ENCODE data around the gene AFAP1.
"Not testable (repeated sequence)": the region's sequence is repeated elsewhere in the genome, so short reads cannot be mapped to it uniquely, and the experiment has no call there.

AFAP1 gene

DNA sequence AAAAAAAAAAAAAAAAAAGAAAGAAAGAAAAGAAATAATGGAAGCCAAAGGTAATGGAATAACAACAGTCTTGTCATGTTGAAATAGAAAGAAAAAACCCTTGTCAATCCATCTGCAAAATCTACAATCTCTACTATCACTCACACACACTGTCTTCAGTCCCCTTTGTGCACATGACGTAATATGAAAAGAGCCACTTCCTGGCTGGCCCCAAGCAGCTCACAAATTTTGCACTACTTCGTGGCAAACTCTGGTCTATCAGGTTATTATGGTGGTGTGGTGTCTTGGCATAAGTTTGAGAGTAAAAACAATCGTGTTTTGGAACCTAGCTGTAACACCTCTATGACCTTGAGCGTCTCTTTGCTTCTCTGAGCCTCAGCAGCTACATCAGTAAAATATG, 8.3 kb upstream of the AFAP1 start:
- H3K9me3 ChIP-seq (ENCODE audit: control insufficient read depth, low read length), result no peaks in the 10 kb centered on the region
- no peak for DNase-seq
- H3K27ac ChIP-seq (ENCODE audit: insufficient read depth, low read length, poor library complexity, severe bottlenecking), result no peak overlapping the region
- no peaks in the 10 kb centered on the region for H3K27me3 ChIP-seq (replicated peaks; ENCODE audit: control insufficient read depth, insufficient read depth, low read length, poor library complexity, severe bottlenecking)
- no peak overlapping the region for H3K4me3 ChIP-seq (ENCODE audit: insufficient read depth, low read depth, low read length, poor library complexity, severe bottlenecking)
- no peaks in the 10 kb centered on the region for H3K4me1 ChIP-seq (ENCODE audit: control insufficient read depth, insufficient read depth, low read length, poor library complexity, severe bottlenecking)
- no peaks in the 10 kb centered on the region for H3K36me3 ChIP-seq (ENCODE audit: control insufficient read depth, insufficient read depth, low read length)

DNA sequence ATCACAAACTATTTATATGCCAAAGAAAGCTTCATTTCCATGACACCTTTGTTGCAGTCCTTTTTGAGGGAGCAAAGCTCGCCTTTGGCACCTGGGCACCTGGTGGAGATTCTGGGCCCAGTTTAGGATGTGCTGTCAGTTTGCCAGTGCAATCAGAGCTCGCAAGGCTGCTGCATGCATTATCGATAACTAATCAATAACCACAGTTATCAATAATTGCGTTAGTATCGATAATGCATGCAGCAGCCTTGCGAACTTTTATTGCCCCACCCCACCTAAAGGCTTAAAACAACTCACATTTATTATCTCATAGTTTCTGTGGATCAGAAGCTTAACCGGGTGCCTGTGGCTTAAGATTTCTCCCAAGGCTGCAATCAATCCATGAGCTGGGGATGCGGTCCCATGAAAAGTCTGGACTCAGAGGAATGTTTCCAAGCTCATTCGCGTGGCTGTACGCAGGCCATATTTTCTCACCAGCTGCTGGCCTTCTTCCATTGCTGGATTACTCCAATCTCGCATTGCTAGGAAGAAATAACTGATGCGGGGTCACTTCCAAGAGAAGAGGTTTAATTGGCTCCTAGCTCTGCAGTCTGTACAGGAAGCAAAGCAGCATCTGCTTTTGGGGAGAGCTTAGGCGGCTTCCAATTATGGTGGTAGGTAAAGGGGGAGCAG, 6.2 kb upstream of the AFAP1 start:
- H3K27me3 ChIP-seq (replicated peaks; ENCODE audit: control insufficient read depth, insufficient read depth, low read length, poor library complexity, severe bottlenecking), result no peaks in the 10 kb centered on the region
- DNase-seq, result no peak
- no peak overlapping the region for H3K4me3 ChIP-seq (ENCODE audit: insufficient read depth, low read depth, low read length, poor library complexity, severe bottlenecking)
- no peaks in the 10 kb centered on the region for H3K9me3 ChIP-seq (ENCODE audit: control insufficient read depth, low read length)
- H3K27ac ChIP-seq (ENCODE audit: insufficient read depth, low read length, poor library complexity, severe bottlenecking), result no peak overlapping the region
- no peaks in the 10 kb centered on the region for H3K36me3 ChIP-seq (ENCODE audit: control insufficient read depth, insufficient read depth, low read length)
- no peaks in the 10 kb centered on the region for H3K4me1 ChIP-seq (ENCODE audit: control insufficient read depth, insufficient read depth, low read length, poor library complexity, severe bottlenecking)

DNA sequence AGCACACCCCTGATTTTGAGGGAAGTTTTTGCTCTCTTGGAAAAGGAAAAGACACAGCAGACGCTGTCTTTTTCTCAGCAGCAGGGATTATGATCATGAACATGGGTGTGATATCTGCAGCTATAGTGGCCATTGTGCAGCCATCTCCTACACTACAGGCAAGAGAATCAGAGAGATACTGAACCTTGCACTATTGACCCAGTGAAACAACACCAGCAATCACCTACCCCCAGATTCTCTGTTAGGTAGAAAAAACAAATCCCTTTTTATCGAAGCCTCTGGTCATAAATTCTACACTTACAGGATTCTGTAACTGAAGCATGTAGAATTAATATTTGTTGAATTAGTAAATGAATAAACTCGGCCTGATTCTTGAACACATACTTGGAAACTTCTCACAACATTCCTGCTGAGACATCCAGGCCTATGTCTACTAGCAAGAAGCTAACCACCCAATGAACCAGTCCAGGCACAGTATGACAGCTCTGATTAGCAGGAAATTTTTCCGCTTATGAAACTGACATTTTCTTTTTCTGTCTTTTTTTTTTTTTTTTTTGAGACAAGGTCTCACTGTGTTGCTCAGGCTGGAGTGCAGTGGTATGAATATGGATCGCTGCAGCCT, 5.0 kb upstream of the AFAP1 start:
- H3K4me3 ChIP-seq (ENCODE audit: insufficient read depth, low read depth, low read length, poor library complexity, severe bottlenecking), result no peak overlapping the region
- H3K9me3 ChIP-seq (ENCODE audit: control insufficient read depth, low read length), result no peaks in the 10 kb centered on the region
- no peaks in the 10 kb centered on the region for H3K27me3 ChIP-seq (replicated peaks; ENCODE audit: control insufficient read depth, insufficient read depth, low read length, poor library complexity, severe bottlenecking)
- no peak overlapping the region for H3K27ac ChIP-seq (ENCODE audit: insufficient read depth, low read length, poor library complexity, severe bottlenecking)
- peaks cover 3% of the 10 kb centered on the region for H3K4me1 ChIP-seq (ENCODE audit: control insufficient read depth, insufficient read depth, low read length, poor library complexity, severe bottlenecking)
- no peaks in the 10 kb centered on the region for H3K36me3 ChIP-seq (ENCODE audit: control insufficient read depth, insufficient read depth, low read length)
- DNase-seq, result no peak

DNA sequence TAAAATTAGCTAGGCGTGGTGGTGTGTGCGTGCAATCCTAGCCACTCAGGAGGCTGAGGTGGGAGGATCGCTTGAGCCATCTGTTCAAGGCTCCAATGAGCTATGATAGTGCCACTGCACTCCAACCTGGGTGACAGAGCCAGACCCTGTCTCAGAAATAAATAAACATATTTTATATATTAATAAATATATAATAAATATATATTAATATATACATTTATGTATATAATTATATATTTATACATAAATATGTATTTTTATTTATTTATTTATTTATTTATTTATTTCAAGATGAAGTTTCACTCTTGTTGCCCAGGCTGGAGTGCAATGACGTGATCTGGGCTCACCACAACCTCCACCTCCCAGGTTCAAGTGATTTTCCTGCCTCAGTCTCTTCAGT, 4.0 kb upstream of the AFAP1 start:
- DNase-seq; H3K27ac ChIP-seq (ENCODE audit: insufficient read depth, low read length, poor library complexity, severe bottlenecking); H3K4me3 ChIP-seq (ENCODE audit: insufficient read depth, low read depth, low read length, poor library complexity, severe bottlenecking); H3K27me3 ChIP-seq (replicated peaks; ENCODE audit: control insufficient read depth, insufficient read depth, low read length, poor library complexity, severe bottlenecking); H3K36me3 ChIP-seq (ENCODE audit: control insufficient read depth, insufficient read depth, low read length); H3K4me1 ChIP-seq (ENCODE audit: control insufficient read depth, insufficient read depth, low read length, poor library complexity, severe bottlenecking); H3K9me3 ChIP-seq (ENCODE audit: control insufficient read depth, low read length): not testable (repeated sequence)

GRCh38 chr4:7943211-7943610, 3.5 kb upstream of the AFAP1 start:
- DNase-seq, result no peak
- Histone ChIP-seq H3K27ac (ENCODE audit: insufficient read depth, low read length, poor library complexity, severe bottlenecking) (no peak overlapping the region), H3K4me3 (ENCODE audit: insufficient read depth, low read depth, low read length, poor library complexity, severe bottlenecking) (no peak overlapping the region), H3K9me3 (ENCODE audit: control insufficient read depth, low read length) (no peaks in the 10 kb centered on the region), H3K36me3 (ENCODE audit: control insufficient read depth, insufficient read depth, low read length) (no peaks in the 10 kb centered on the region), H3K27me3 (replicated peaks; ENCODE audit: control insufficient read depth, insufficient read depth, low read length, poor library complexity, severe bottlenecking) (no peaks in the 10 kb centered on the region), H3K4me1 (ENCODE audit: control insufficient read depth, insufficient read depth, low read length, poor library complexity, severe bottlenecking) (peaks cover 10% of the 10 kb centered on the region)

- no peak overlapping the region for H3K27ac ChIP-seq (ENCODE audit: insufficient read depth, low read length, poor library complexity, severe bottlenecking)
- H3K9me3 ChIP-seq (ENCODE audit: control insufficient read depth, low read length), result no peaks in the 10 kb centered on the region
- no peaks in the 10 kb centered on the region for H3K27me3 ChIP-seq (replicated peaks; ENCODE audit: control insufficient read depth, insufficient read depth, low read length, poor library complexity, severe bottlenecking)
- H3K36me3 ChIP-seq (ENCODE audit: control insufficient read depth, insufficient read depth, low read length), result no peaks in the 10 kb centered on the region
- no peak for DNase-seq
- H3K4me3 ChIP-seq (ENCODE audit: insufficient read depth, low read depth, low read length, poor library complexity, severe bottlenecking), result no peak overlapping the region
- peaks cover 14% of the 10 kb centered on the region for H3K4me1 ChIP-seq (ENCODE audit: control insufficient read depth, insufficient read depth, low read length, poor library complexity, severe bottlenecking)
Measured at GRCh38 chr4:7941965-7942496, 2.4 kb upstream of the AFAP1 start.

DNA sequence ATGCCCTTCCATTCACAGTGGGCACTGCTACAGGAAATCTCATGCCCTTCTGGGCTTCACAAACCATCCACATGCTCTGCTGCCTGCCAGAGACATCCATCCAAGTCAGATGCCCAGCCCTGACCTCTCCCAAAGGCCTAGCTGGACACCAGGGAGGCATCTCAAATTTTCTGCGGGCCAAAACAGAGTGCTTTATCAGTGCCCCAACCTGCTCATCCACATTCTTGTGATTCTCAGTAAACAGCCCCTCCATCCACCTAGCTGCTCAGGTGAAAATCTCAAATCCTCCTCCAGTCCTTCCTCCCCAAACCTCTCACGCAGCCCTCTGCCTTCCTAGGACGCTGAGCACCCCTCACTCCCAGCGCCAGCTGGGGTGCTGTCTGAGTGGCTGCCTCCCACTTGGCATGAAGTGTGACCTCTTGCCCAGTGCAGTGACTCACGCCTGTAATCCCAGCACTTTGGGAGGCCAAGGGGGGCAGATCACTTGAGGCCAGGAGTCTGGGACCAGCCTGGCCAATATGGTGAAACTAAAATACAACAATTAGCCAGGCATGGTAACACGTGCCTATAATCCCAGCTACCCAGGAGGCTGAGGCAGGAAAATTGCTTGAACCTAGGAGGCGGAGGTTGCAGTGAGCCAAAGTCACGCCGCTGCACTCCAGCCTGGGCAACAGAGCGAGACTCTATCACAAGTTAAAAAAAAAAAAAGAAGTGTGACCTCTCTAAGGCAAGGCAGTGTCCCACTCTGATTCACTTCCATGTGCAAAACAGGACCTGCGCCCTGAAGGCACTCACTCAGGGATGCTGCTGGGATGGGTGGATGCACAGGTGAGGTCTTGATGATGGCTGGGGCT, 1.7 kb upstream of the AFAP1 start:
- Histone ChIP-seq H3K4me3 (ENCODE audit: insufficient read depth, low read depth, low read length, poor library complexity, severe bottlenecking) (no peak overlapping the region), H3K27ac (ENCODE audit: insufficient read depth, low read length, poor library complexity, severe bottlenecking) (no peak overlapping the region), H3K36me3 (ENCODE audit: control insufficient read depth, insufficient read depth, low read length) (no peaks in the 10 kb centered on the region), H3K9me3 (ENCODE audit: control insufficient read depth, low read length) (no peaks in the 10 kb centered on the region), H3K4me1 (ENCODE audit: control insufficient read depth, insufficient read depth, low read length, poor library complexity, severe bottlenecking) (peaks cover 14% of the 10 kb centered on the region), H3K27me3 (replicated peaks; ENCODE audit: control insufficient read depth, insufficient read depth, low read length, poor library complexity, severe bottlenecking) (no peaks in the 10 kb centered on the region)
- no peak for DNase-seq

DNA sequence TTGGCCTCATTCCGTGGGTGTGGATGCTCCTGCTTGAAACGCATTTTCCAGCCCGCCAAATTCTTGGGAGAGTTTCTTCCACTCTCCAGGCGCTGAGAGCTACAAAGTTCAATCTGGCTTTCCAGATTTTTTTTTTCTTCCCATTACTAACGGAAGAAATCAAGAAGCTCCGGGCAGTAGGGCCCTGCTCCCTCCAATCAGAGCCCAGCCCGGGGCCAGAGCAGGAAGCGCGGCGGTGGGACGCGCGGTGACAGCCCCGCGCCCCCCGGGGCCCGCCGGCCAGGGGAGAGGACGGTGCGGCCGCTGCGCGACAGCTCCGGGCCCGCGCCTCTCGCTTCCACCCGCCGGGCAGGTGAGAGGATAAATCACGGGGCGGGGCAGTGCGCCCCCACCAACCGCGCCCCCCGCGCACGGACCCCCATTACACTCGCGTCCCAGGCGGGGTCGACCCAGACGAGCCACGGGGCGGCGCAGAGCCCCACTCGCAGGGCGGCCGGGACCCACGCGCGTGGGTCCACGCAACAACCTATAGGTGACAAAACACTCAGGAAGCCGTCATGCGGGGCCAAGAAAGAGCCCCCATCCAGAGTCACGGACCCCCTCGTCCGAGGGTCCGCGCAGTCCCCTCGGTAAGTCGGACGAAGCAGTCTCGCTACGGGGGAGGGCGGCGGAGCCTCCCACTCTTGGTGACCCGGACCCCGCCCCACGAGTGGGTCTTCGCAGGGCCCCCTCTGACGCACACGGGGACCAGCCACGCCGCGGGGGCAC, 868 bp downstream of the AFAP1 start:
- Histone ChIP-seq H3K27me3 (replicated peaks; ENCODE audit: control insufficient read depth, insufficient read depth, low read length, poor library complexity, severe bottlenecking) (no peaks in the 10 kb centered on the region), H3K27ac (ENCODE audit: insufficient read depth, low read length, poor library complexity, severe bottlenecking) (peak overlapping the region; percentile 66), H3K4me1 (ENCODE audit: control insufficient read depth, insufficient read depth, low read length, poor library complexity, severe bottlenecking) (peaks cover 14% of the 10 kb centered on the region), H3K9me3 (ENCODE audit: control insufficient read depth, low read length) (no peaks in the 10 kb centered on the region), H3K36me3 (ENCODE audit: control insufficient read depth, insufficient read depth, low read length) (no peaks in the 10 kb centered on the region), H3K4me3 (ENCODE audit: insufficient read depth, low read depth, low read length, poor library complexity, severe bottlenecking) (peak overlapping the region; percentile 81)
- peak in 1 of 3 donors; percentile 5 for DNase-seq

- Histone ChIP-seq H3K9me3 (ENCODE audit: control insufficient read depth, low read length) (no peaks in the 10 kb centered on the region), H3K4me3 (ENCODE audit: insufficient read depth, low read depth, low read length, poor library complexity, severe bottlenecking) (peak overlapping the region; percentile 81), H3K4me1 (ENCODE audit: control insufficient read depth, insufficient read depth, low read length, poor library complexity, severe bottlenecking) (peaks cover 14% of the 10 kb centered on the region), H3K27me3 (replicated peaks; ENCODE audit: control insufficient read depth, insufficient read depth, low read length, poor library complexity, severe bottlenecking) (no peaks in the 10 kb centered on the region), H3K36me3 (ENCODE audit: control insufficient read depth, insufficient read depth, low read length) (no peaks in the 10 kb centered on the region), H3K27ac (ENCODE audit: insufficient read depth, low read length, poor library complexity, severe bottlenecking) (peak overlapping the region; percentile 31)
- DNase-seq, result no peak
Measured at GRCh38 chr4:7938266-7938608, 1.4 kb downstream of the AFAP1 start.
